Measurements from ENCODE around the gene MSLN. TPM values are rescaled to one million over a fixed set of nuclear protein-coding genes. Genes with fewer than 3 reads are reported as not detected.

Gene MSLN
- polyA plus RNA-seq, 1 of the 3 experiments (the other 2 are of a cell fraction), result 0.02 TPM

DNA sequence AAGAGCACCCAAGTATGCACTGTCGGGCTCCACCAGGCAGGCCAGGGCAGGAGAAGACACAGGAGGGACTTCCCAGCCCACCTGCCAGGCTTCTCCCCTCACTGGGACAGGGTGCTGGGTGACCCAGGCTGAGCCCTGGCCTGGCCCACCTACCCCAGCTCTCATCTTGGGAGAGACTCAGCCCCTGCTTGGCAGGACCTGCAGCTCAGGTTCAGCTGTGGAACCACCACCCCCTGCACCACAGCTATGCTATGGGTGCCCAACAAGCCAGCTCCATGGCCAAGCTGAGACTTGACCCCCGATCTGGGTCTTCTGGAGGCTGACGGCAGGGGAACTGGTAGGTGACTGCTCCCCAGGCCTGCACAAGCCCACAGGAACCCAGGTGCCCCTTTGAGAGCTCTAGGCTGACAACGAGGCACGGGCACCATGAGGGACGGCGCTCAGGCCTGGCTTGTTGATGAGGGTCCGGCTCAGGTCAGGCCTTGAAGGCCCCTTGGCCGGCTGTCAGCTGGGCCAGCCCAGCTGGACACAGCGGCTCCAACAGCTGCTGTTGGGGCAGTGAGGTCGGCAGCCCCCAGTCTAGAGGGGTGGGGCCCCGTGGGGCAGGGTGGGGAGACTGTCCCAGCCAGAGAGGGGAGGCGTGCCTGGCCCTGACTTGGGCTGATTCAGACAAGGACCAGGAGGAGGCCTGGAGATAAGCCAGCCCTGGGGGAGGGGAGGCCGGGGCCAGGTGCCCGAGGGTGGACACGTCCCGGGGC lies 23.0 kb downstream of the MSLN start:
- Histone ChIP-seq H3K36me3 (replicated peaks in 1 of 2; ENCODE audit: control insufficient read depth in 1 of 2, insufficient read depth in 2 of 2, low read length in 1 of 2) (peaks cover 0 to 10% of the 10 kb centered on the region in 2 experiments), H3K27me3 (ENCODE audit: insufficient read depth) (peaks cover 17% of the 10 kb centered on the region; the same call in 1 of the 2 replicates), H4K20me1 (ENCODE audit: insufficient read depth) (peaks cover 20% of the 10 kb centered on the region; the same call in 1 of the 2 replicates), H3F3A (replicated peaks; ENCODE audit: insufficient read depth) (no peaks in the 10 kb centered on the region), H3K4me2 (no peak overlapping the region), H2AFZ (ENCODE audit: low read depth) (no peak overlapping the region), H3K4me3 (ENCODE audit: low read depth in 2 of 2, low read length in 1 of 2) (no peak overlapping the region), H3K9me2 (no peaks in the 10 kb centered on the region), H3K9me3 (no peaks in the 10 kb centered on the region), H3K9ac (no peak overlapping the region), H3K4me1 (ENCODE audit: control insufficient read depth in 1 of 2, insufficient read depth in 2 of 2, low read depth in 1 of 2, low read length in 1 of 2) (peaks cover 0 to 18% of the 10 kb centered on the region in 2 experiments; a peak in 1 of 4 replicates), H3K79me2 (ENCODE audit: insufficient read depth) (peaks cover 18% of the 10 kb centered on the region), H3K27ac (ENCODE audit: low read depth in 2 of 2, low read length in 1 of 2) (no peak overlapping the region)
- ChIA-PET POLR2A (interaction anchor here (0.6 to 1.4 kb wide), 2 partner anchors 64 to 67 kb away, joined by 3 to 4 read pairs; no protein-coding TSS in a partner anchor), CTCF (interaction anchor here (1.4 to 8.9 kb wide), 7 partner anchors 11 to 73 kb away, joined by 4 to 127 read pairs (median 10); partner anchors contain the start of genes CIAO3 and METRN)
- TF ChIP-seq RFX5 (IDR thresholded peaks at IDR 0.05; ENCODE audit: low read length) (no peak), POLR2AphosphoS5 (IDR thresholded peaks at IDR 0.05; ENCODE audit: low read depth, low read length) (no peak), TAF1 (IDR thresholded peaks at IDR 0.05; ENCODE audit: borderline replicate concordance, low read depth, low read length) (no peak)
- TF ChIP-seq, protein P1, sequence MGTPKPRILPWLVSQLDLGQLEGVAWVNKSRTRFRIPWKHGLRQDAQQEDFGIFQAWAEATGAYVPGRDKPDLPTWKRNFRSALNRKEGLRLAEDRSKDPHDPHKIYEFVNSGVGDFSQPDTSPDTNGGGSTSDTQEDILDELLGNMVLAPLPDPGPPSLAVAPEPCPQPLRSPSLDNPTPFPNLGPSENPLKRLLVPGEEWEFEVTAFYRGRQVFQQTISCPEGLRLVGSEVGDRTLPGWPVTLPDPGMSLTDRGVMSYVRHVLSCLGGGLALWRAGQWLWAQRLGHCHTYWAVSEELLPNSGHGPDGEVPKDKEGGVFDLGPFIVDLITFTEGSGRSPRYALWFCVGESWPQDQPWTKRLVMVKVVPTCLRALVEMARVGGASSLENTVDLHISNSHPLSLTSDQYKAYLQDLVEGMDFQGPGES (IDR thresholded peaks at IDR 0.05; ENCODE audit: low read depth, low read length), result no peak
- TF ChIP-seq, protein P2, sequence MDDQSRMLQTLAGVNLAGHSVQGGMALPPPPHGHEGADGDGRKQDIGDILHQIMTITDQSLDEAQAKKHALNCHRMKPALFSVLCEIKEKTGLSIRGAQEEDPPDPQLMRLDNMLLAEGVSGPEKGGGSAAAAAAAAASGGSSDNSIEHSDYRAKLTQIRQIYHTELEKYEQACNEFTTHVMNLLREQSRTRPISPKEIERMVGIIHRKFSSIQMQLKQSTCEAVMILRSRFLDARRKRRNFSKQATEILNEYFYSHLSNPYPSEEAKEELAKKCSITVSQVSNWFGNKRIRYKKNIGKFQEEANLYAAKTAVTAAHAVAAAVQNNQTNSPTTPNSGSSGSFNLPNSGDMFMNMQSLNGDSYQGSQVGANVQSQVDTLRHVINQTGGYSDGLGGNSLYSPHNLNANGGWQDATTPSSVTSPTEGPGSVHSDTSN (IDR thresholded peaks at IDR 0.05), result no peak
- no CpG with 5 or more reads among the region's 17 CpGs for WGBS (ENCODE audit: low lambda C conversion rate)
- no peak for DNase-seq

DNA sequence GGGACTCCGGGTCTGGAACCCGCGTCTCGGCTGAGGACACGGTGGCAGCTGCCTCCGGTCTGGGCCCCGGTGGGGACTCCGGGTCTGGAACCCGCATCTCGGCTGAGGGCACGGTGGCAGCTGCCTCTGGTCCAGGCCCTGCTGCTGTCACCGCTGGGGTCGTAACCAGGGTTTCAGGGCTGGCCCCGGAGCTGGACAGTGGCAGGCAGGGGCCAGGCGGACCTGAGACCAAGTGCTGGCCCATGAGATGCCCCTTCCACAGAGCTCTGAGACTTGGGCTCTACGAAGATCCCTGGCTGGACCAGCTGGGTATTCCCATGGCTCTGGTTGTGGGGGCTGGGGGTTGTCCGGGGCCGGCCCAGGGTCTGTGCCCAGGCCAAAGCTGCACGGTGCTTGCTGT lies 23.9 kb downstream of the MSLN start:
- Histone ChIP-seq H3K4me3 (ENCODE audit: low read depth in 2 of 2, low read length in 1 of 2) (no peak overlapping the region), H3K27ac (ENCODE audit: low read depth in 2 of 2, low read length in 1 of 2) (no peak overlapping the region), H3K36me3 (replicated peaks in 1 of 2; ENCODE audit: control insufficient read depth in 1 of 2, insufficient read depth in 2 of 2, low read length in 1 of 2) (peaks cover 0 to 10% of the 10 kb centered on the region in 2 experiments), H4K20me1 (ENCODE audit: insufficient read depth) (peaks cover 23% of the 10 kb centered on the region; the same call in 1 of the 2 replicates), H2AFZ (ENCODE audit: low read depth) (no peak overlapping the region), H3K27me3 (ENCODE audit: insufficient read depth) (peaks cover 17% of the 10 kb centered on the region; the same call in 1 of the 2 replicates), H3K9me3 (no peaks in the 10 kb centered on the region), H3K9ac (no peak overlapping the region), H3F3A (replicated peaks; ENCODE audit: insufficient read depth) (no peaks in the 10 kb centered on the region), H3K4me1 (ENCODE audit: control insufficient read depth in 1 of 2, insufficient read depth in 2 of 2, low read depth in 1 of 2, low read length in 1 of 2) (peaks cover 0 to 25% of the 10 kb centered on the region in 2 experiments; a peak in 1 of 4 replicates), H3K4me2 (no peak overlapping the region), H3K9me2 (no peaks in the 10 kb centered on the region), H3K79me2 (ENCODE audit: insufficient read depth) (peaks cover 27% of the 10 kb centered on the region)
- DNase-seq, result no peak
- ChIA-PET POLR2A (interaction anchor here (0.9 to 1.4 kb wide), 2 partner anchors 43 to 68 kb away, joined by 3 to 4 read pairs; partner anchors contain the start of gene CIAO3), CTCF (interaction anchor here (1.0 to 8.9 kb wide), 14 partner anchors 12 to 285 kb away, joined by 4 to 127 read pairs (median 10); partner anchors contain the start of genes ANTKMT, CCDC78, CIAO3 and FBXL16)
- 98% methylated on average over 14 of the region's 19 CpGs for WGBS (ENCODE audit: low lambda C conversion rate)
- TF ChIP-seq, protein P3, sequence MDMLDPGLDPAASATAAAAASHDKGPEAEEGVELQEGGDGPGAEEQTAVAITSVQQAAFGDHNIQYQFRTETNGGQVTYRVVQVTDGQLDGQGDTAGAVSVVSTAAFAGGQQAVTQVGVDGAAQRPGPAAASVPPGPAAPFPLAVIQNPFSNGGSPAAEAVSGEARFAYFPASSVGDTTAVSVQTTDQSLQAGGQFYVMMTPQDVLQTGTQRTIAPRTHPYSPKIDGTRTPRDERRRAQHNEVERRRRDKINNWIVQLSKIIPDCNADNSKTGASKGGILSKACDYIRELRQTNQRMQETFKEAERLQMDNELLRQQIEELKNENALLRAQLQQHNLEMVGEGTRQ (IDR thresholded peaks at IDR 0.05; ENCODE audit: borderline replicate concordance, low read depth, low read length), result no peak
- TF ChIP-seq JUND (IDR thresholded peaks at IDR 0.05) (no peak), GATA2 (CRISPR knock-in tag; IDR thresholded peaks at IDR 0.05) (no peak), MEF2A (IDR thresholded peaks at IDR 0.05; ENCODE audit: borderline replicate concordance, low read depth) (no peak), TAF1 (IDR thresholded peaks at IDR 0.05; ENCODE audit: borderline replicate concordance, low read depth, low read length) (no peak), TCF12 (IDR thresholded peaks at IDR 0.05) (no peak), NFIC (IDR thresholded peaks at IDR 0.05; ENCODE audit: borderline replicate concordance) (no peak), EZH2phosphoT487 (IDR thresholded peaks at IDR 0.05; ENCODE audit: borderline replicate concordance, low read depth) (no peak), MXI1 (IDR thresholded peaks at IDR 0.05; ENCODE audit: low read depth, low read length) (no peak), NRF1 (IDR thresholded peaks at IDR 0.05; ENCODE audit: low read depth, low read length) (no peak), SMC3 (IDR thresholded peaks at IDR 0.05; ENCODE audit: low read depth, low read length) (no peak), RFX5 (IDR thresholded peaks at IDR 0.05; ENCODE audit: low read length) (no peak), EP300 (IDR thresholded peaks at IDR 0.05; ENCODE audit: borderline replicate concordance in 1 of 2, low read depth in 1 of 2, low read length in 1 of 2) (no peak), ELF1 (IDR thresholded peaks at IDR 0.05) (no peak)
- TF ChIP-seq, protein P4, sequence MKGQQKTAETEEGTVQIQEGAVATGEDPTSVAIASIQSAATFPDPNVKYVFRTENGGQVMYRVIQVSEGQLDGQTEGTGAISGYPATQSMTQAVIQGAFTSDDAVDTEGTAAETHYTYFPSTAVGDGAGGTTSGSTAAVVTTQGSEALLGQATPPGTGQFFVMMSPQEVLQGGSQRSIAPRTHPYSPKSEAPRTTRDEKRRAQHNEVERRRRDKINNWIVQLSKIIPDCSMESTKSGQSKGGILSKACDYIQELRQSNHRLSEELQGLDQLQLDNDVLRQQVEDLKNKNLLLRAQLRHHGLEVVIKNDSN (IDR thresholded peaks at IDR 0.05; ENCODE audit: borderline replicate concordance, low read depth), result no peak
- TF ChIP-seq, protein P1 (IDR thresholded peaks at IDR 0.05; ENCODE audit: low read depth, low read length), result no peak
- TF ChIP-seq, protein P2 (IDR thresholded peaks at IDR 0.05), result no peak
